ENCODE measurements around the gene KRT79. TPM values are rescaled to one million over a fixed set of nuclear protein-coding genes. Genes with fewer than 3 reads are reported as not detected.

Gene KRT79
- total and polyA plus RNA-seq, 8 donors = 0.32 to 0.58 TPM; not detected in 6

DNA sequence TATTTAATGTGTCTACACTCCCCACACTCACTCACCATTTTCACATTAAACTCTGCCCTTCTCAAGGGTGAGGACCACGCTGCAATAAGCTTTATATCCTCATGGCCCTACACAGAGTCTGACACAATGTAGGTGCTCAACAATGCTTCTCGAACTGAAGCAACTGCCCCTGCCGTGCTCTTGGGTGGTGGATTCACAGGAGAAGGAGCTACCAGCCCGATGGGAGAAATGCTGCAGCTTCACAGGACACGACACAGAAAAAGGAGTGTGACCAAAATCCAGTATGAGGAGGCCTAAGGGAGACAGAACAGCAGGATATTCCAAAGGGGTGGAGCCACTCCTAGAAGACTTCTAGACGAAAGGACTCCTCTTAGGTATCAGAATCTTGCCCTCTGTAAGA, 31.7 kb downstream of the KRT79 start:
- Histone ChIP-seq H3K9me3 (no peaks in the 10 kb centered on the region), H3K27me3 (peaks cover 0 to 25% of the 10 kb centered on the region in 2 donors), H3K27ac (no peak overlapping the region), H3K36me3 (no peaks in the 10 kb centered on the region), H3K4me3 (no peak overlapping the region), H3K4me1 (peaks cover 5 to 9% of the 10 kb centered on the region in 2 donors)
- intact Hi-C loops (cut with DNase I) = no loop called here
- DNase-seq (no peak), ATAC-seq (no peak)
- TF ChIP-seq, protein P1, sequence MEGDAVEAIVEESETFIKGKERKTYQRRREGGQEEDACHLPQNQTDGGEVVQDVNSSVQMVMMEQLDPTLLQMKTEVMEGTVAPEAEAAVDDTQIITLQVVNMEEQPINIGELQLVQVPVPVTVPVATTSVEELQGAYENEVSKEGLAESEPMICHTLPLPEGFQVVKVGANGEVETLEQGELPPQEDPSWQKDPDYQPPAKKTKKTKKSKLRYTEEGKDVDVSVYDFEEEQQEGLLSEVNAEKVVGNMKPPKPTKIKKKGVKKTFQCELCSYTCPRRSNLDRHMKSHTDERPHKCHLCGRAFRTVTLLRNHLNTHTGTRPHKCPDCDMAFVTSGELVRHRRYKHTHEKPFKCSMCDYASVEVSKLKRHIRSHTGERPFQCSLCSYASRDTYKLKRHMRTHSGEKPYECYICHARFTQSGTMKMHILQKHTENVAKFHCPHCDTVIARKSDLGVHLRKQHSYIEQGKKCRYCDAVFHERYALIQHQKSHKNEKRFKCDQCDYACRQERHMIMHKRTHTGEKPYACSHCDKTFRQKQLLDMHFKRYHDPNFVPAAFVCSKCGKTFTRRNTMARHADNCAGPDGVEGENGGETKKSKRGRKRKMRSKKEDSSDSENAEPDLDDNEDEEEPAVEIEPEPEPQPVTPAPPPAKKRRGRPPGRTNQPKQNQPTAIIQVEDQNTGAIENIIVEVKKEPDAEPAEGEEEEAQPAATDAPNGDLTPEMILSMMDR (IDR thresholded peaks at IDR 0.05) = no peak

DNA sequence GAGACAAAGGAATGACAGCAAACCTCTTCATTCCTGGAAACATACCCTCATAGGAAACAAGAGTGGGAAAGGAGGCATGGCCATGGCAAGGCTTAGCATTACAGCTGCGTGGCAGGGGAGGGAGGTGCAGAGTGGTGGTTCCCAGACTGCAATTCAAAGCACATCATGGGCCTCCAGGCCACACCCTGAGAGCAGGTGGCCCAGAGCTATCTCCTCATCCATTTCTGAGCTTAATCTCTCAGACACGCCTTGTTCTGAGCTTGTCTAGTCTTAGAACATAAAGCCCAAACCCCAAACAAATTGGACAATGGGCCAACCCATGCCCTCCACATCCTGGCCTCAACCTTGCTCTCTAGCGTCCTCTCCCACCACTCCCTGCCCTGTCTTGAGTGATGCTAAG, 32.3 kb downstream of the KRT79 start:
- no peak overlapping the region for H3K4me3 ChIP-seq
- ATAC-seq (no peak), DNase-seq (no peak)
- H3K36me3 ChIP-seq = no peaks in the 10 kb centered on the region
- peaks cover 0 to 21% of the 10 kb centered on the region in 2 donors for H3K27me3 ChIP-seq
- H3K9me3 ChIP-seq = no peaks in the 10 kb centered on the region
- H3K4me1 ChIP-seq = peaks cover 5 to 9% of the 10 kb centered on the region in 2 donors
- TF ChIP-seq, protein P1 (IDR thresholded peaks at IDR 0.05) = no peak
- intact Hi-C loops (cut with DNase I) = no loop called here
- no peak overlapping the region for H3K27ac ChIP-seq

DNA sequence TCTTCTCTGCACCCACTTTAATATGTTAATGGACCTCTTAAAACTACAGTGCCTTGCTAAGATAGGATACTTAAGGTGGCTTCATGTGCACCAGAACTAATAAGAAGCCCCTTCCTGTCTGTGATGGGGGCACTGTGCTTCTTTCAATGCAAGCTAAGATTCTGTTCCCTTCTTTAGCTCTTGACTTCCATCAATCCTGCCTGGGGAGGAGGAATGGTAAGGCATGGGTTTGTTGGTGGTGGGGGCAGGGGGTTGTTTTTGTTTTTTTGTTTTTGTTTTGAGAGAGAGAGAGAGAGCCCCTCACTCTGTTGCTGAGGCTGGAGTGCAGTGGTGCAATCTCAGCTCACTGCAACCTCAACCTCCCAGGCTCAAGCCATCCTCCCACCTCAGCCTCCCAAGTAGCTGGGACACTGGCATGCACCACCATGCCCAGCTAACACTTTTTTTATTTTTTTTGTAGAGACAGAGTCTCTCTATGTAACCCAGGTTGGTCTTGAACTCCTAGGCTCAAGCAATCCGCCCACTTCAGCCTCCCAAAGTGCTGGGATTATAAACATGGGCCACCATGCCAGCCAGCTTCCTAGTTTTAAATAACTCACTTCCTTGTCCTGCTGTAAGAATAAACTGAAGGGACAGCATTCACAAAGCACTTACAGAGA, 33.7 kb downstream of the KRT79 start:
- intact Hi-C loops (cut with DNase I) = no loop called here
- Histone ChIP-seq H3K4me3 (no peak overlapping the region), H3K27ac (no peak overlapping the region), H3K27me3 (peaks cover 0 to 17% of the 10 kb centered on the region in 2 donors), H3K9me3 (no peaks in the 10 kb centered on the region), H3K4me1 (peaks cover 5 to 9% of the 10 kb centered on the region in 2 donors), H3K36me3 (no peaks in the 10 kb centered on the region)
- DNase-seq = no peak
- TF ChIP-seq, protein P1 (IDR thresholded peaks at IDR 0.05) = no peak
- no peak for ATAC-seq

DNA sequence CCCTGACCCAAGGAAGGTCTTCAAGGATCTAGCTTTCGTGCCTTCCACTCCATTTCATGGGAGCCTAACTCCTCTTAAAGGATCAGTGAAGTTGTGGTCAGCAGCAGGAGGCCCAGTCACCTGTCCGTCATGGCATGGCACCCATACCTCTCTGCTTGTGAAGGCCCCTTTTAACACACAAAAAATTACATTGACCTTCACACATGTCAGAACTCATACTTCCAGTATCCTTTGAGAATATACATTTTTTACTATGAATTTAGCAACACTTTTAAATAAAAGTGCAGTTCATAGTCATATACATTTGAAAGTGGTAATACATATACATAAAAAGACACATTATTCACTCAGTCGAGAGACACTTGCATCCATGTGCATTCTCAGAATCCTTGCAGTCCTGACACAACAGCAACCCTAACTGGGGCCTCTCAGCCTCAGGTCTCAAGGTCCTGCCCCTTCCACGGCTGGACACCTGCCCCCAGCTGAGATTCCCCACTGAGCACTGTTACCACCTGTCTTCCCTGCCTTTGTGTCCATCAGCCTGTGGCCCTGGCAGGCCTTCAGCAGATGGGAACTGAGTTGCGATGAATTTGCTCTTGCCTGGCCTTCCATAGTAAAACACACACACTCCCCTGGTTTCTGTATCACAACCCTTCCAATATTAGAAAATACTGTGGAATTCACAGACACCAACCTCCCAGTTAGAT, 34.5 kb downstream of the KRT79 start:
- DNase-seq = no peak
- Histone ChIP-seq H3K27ac (no peak overlapping the region), H3K9me3 (no peaks in the 10 kb centered on the region), H3K4me3 (no peak overlapping the region), H3K27me3 (peaks cover 0 to 19% of the 10 kb centered on the region in 2 donors), H3K4me1 (peaks cover 5 to 9% of the 10 kb centered on the region in 2 donors), H3K36me3 (no peaks in the 10 kb centered on the region)
- intact Hi-C loops (cut with DNase I) = no loop called here
- no peak for ATAC-seq
- TF ChIP-seq, protein P1 (IDR thresholded peaks at IDR 0.05) = no peak

DNA sequence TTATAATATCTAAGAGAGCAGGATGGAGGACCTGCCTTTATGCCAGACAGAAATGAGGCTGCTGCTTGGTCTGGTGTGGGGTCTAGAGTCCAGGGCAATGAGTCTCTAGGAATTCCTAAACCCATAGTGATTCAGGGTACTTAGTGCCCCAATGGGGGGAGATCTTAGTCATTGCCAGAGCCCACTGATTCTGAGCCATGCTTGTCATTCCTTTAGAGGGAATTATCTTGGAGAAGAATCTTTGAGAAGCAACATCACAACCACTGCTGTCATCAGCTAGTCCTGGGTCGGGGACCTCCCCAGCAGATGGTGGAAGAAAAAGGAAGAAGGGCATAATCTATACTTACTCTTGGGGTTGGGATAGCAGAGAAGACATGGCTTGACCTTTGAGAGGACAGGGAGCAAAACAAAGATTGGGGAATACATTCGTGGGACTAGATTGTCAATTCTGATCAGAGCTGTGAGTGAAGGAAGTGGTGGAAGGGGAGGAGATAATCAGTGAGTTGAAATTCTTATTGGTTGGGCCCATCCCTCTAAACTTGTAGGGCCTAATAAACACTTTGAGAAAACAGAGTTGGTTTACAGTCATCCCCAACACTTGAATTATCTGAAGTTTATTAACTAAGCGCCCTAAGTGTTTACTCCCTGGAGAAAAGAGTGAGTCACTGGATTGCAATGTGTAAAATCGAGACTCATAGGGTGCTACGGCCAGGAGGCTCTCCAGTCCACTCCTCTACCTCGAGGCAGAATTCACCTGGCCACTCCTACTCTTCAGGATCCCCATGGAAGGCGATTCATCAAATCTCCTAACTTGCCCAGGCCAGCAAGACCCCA, 35.2 kb downstream of the KRT79 start:
- no peaks in the 10 kb centered on the region for H3K9me3 ChIP-seq
- H3K4me1 ChIP-seq = peaks cover 5 to 9% of the 10 kb centered on the region in 2 donors
- H3K27ac ChIP-seq = no peak overlapping the region
- DNase-seq (no peak), ATAC-seq (peak; percentile 87)
- intact Hi-C loops (cut with DNase I) = no loop called here
- TF ChIP-seq, protein P1 (IDR thresholded peaks at IDR 0.05) = no peak
- no peaks in the 10 kb centered on the region for H3K36me3 ChIP-seq
- H3K4me3 ChIP-seq = no peak overlapping the region
- peaks cover 0 to 25% of the 10 kb centered on the region in 2 donors for H3K27me3 ChIP-seq
